Measurements from ENCODE around the gene SOX8.
"Not testable (repeated sequence)": the region's sequence is repeated elsewhere in the genome, so short reads cannot be mapped to it uniquely, and the experiment has no call there.

The SOX8 gene

DNA sequence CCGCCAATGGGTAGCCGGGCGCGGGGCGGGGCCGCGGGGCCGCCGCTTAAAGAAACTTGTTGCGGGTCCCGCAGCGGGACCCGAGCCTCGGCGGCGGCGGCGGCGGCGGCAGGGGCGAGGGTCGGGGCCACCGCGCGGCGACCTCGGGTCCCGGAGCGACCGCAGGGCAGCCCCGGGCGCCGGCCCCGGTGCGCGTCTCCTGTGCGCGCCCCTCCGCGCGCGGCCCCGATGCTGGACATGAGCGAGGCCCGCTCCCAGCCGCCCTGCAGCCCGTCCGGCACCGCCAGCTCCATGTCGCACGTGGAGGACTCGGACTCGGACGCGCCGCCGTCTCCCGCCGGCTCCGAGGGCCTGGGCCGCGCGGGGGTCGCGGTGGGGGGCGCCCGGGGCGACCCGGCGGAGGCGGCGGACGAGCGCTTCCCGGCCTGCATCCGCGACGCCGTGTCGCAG is at the start of gene SOX8:
TSS of gene SOX8 (plus strand) at position 76 of the 450 bp plus-strand sequence. CDS start at position 229, 153 bp downstream.
- DNase-seq = no peak

GRCh38 chr16:932831-933330 is 48.7 kb upstream of the SOX8 start:
- no peak for DNase-seq

- DNase-seq = no peak
Observed at GRCh38 chr16:933581-933980, 48.0 kb upstream of the SOX8 start.

DNA sequence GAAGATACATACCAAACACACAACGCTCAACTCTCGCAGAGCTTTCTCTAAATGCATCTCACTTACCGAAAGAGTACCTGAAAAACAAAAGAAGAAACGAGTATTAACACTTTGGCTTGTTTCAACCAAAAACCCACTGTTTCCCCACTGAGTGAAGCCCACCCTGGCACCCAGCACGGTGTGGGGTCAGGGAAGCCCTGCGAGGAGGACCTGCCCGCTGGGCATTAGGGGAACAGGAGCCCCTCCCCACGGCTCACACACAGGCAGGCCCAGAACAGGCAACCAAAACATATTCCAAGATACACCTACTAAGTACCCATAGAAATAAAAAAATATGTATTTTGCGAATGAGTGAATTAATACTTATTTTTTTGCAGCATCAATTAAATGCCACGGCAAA is 47.4 kb upstream of the SOX8 start:
- DNase-seq = no peak

- no peak for DNase-seq
Observed at GRCh38 chr16:935684-936083, 45.9 kb upstream of the SOX8 start.

DNA sequence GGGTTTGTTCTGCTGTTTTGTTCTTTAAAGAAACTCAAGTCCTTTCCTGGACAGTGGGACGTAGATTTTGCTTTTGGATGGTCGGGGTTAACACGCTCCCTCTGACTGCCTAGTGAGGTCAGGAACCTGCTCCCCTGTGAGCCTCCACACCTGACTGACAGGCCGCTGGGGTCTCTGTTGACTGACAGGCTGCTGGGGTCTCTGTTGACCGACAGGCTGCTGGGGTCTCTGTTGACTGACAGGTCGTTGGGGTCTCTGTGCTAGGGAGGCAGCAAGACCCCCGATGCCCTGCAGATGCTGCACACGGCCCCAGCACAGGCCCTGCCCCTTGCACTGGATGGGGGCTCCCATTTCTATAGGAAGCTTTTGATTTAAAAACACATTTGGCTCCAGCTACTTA is 44.3 kb upstream of the SOX8 start:
- no peak for DNase-seq

DNA sequence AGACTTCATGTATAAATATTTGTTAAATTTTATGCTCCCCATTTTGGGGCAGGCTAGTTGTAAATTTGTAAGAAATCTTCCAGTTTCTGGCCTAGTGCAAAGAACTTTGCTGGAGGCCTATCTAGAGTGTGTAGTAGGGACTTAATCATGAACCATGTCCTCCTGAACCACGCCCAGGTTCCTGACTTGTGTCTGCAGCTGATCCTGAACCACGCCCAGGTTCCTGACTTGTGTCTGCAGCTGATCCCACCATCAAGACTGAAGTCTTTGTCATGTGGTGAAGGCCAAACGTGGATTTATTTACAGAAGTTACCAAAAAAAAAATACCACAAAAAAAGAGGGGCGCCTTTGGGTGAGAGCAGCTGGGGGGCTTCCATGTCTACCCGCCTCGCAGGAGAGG is 43.8 kb upstream of the SOX8 start:
- no peak for DNase-seq

DNA sequence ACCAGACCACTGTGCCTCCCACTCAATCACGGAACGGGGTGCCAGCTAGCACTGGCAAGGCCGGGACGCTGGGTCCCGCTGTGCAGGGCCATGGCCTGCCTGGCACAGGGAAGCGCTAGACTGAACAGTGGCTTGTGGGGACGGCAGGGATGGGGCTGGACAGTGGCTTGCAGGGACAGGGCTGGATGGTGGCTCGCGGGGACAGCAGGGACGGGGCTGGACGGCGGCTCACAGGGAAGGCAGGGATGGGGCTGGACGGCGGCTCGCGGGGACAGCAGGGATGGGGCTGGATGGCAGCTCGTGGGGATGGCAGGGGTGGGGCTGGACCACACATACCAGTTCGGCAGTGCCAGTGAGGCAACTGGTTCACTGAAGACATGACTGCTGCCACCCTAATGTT is 43.4 kb upstream of the SOX8 start:
- no peak for DNase-seq

DNA sequence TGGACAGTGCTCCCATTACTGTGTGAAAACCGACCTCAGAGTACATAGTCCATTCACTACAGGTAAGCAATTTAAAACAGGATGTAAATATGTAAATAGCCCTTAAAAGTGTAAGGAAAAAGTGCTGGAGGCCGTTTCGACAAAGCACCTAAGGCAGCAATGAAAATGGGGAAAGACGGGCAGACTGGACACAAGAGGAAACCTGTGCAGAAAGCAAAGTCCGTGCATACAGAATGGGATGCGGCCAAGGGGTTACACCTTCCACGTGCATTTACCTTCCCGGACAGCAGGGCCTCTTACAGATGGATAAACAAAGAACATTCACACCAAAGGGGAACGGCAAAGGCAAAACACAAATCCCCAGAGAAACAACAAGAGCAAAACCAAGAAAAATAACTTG is 42.8 kb upstream of the SOX8 start:
- no peak for DNase-seq

- DNase-seq = no peak
Observed at GRCh38 chr16:939311-939710, 42.3 kb upstream of the SOX8 start.

GRCh38 chr16:939941-940340 is 41.6 kb upstream of the SOX8 start:
- DNase-seq = no peak

GRCh38 chr16:942436-943060 is 39.0 kb upstream of the SOX8 start:
- DNase-seq = no peak

DNA sequence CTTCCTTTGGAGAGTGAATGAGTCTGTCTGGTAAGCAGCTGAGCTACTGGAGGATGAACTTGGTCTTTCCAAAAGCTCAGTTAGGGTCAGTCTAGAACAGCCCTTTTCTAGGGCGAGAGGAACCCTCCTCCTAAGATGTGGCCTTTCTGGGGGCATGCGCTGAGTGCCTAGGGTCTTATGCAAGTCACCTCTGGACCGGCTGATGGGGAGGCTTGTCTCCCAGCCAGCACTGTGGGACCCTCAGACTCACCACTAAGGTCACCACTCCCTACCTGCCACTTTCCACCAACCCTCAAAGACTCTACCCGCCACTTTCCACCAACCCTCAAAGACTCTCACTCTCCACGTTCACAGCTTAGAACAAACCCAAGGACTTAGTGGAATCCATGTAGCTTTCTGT is 37.6 kb upstream of the SOX8 start:
- no peak for DNase-seq

DNA sequence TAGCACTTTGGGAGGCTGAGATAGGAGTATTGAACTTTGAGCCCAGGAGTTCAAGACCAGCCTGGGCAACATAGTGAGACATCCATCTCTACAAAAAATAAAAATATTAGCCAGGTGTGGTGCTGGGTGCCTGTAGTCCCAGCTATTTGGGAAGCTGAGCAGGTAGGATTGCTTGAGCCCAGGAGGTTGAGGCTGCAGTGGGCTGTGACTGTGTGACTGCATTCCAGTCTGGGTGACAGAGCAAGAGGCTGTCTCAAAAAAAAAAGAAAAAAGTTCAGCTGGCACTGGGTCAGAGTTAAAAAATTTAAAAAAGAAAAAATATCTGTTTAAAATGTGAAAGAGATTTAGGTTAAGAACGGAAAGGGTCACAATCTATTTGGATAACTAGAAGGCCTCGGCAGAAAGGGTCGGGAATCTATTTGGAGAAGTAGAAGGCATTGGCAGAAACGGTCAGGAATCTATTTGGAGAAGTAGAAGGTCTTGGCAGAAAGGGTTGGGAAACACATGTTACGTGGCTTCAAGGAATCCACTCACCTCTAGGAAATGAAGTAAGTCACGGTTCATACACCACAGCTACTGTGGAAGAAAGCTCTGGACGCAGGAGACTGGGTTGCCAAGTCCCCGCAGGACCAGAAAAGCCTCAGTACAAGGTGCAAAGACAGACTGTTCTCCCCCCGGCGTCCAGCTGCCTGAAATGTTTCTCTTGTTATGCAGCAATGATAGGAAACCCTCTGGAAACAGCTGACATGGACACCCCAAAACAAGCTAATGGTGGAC is 36.1 kb upstream of the SOX8 start:
- no peak for DNase-seq

DNA sequence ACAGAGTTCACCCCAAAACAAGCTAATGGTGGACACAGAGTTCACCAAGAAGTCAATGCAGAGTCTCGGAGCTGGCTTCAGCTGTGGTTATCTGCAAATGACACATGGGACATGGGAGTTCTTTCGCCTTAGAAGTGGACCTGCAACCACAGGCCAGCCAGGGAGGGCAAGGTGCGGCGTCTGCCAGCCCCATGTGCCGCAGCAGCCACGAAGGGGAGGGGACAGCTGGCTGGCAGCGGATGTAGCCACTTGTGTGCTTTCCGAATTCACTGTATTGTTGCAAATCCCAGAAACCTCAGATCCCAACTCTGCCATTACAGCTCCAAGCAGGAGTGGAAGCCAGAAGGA is 35.5 kb upstream of the SOX8 start:
- no peak for DNase-seq

DNA sequence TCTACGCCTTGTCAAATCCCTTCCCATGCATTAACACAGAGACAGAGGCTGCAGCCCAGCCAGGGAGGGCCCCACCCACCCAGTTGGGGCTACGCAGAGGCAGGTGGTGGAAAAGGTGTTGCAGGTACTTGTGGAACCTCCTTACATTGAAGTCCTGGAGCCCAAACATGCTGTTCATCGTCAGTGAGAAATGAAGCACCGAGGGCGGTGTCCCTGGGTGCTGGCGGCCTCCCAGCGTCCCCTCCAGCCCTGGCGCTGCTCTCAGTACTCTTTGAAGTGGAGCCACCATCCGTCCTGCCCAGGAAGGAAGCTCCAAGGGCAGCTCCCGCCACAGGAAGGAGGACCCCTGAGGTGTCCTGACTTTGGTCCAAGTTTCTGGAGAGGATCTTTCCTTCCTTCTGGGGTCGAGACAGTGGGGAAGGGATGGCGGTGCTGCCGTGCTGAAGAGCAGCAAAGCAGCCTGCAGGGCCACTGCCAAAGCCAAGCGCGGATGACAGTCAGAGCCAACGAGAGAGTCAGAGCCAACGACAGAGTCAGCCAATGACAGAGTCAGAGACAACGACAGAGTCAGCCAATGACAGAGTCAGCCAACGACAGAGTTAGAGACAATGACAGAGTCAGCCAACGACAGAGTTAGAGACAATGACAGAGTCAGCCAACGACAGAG is 34.2 kb upstream of the SOX8 start:
- no peak for DNase-seq

GRCh38 chr16:947922-948303 is 33.7 kb upstream of the SOX8 start:
- not testable (repeated sequence) for DNase-seq

- DNase-seq = not testable (repeated sequence)
Observed at GRCh38 chr16:948767-949166, 32.8 kb upstream of the SOX8 start.

DNA sequence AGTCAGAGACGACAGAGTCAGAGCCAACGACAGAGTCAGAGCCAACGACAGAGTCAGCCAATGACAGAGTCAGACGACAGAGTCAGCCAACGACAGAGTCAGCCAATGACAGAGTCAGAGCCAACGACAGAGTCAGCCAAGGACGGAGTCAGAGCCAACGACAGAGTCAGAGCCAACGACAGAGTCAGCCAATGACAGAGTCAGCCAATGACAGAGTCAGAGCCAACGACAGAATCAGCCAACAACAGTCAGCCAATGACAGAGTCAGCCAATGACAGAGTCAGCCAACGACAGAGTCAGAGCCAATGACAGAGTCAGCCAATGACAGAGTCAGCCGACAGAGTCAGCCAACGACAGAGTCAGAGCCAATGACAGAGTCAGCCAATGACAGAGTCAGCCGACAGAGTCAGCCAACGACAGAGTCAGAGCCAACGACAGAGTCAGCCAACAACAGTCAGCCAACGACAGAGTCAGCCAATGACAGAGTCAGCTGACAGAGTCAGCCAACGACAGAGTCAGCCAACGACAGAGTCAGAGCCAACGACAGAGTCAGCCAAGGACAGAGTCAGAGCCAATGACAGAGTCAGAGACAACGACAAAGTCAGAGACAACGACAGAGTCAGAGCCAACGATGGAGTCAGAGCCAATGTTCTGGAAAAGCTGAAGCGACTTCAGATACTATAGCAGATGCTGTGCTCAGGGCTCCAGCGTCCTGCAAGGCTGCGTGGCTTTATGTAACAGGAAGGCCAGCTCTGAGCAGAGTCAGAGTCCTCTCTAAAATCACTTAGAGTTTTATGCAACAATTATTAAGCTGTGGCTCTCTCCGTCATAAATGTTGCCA is 30.6 kb upstream of the SOX8 start:
- DNase-seq = not testable (repeated sequence)

DNA sequence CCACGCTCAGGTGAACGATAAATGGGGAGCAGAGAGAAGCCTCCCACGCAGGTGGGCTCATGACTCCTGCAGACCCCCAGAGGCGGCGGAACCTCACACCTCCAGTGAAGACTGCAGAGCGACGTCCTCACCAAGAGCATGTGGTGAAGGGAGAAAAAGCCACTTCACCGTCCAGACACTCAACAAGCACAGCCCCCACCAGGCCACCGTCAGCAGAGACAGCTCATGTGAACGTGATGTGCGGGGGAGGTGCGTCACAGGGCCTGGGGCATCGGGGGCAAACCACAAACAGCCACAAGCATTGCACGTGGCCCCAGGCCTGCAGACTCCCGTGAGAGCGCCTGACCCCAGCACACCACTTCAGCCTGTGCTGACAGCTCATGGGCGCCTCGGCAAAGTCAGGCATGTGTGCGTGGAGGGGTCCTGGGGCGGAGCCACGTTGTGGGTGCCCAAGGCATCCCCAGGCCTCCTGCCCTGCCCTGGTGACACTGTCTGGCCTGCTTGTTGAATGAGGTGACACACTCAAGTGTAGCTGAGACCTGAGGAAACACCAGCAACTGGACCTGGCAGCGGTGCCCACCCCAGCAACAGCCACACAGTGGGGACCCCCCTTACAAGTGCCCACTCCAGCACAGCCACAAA is 29.8 kb upstream of the SOX8 start:
- DNase-seq = no peak

GRCh38 chr16:952321-952720 is 29.2 kb upstream of the SOX8 start:
- DNase-seq = no peak

- not testable (repeated sequence) for DNase-seq
Observed at GRCh38 chr16:953818-954217, 27.8 kb upstream of the SOX8 start.

DNA sequence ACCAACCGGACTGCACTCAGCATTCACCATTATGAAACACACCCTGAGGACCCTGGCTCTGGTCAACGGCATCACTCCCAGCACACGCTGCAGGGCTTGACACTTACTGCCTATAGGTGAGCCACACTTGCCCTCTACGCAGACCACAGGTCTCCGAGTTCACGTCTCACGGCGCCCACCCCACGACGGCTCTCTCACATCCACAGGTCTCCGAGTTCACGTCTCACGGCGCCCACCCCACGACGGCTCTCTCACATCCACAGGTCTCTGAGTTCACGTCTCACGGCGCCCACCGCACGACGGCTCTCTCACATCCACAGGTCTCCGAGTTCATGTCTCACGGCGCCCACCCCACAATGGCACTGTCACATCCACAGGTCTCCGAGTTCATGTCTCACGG is 25.8 kb upstream of the SOX8 start:
- not testable (repeated sequence) for DNase-seq

Measured in bone marrow (tissue), 2 donors.